Nucleus accumbens (tissue), 56 donors: ENCODE measurements around the gene FAM162B.
"Not testable (repeated sequence)": the region's sequence is repeated elsewhere in the genome, so short reads cannot be mapped to it uniquely, and the experiment has no call there.

Source experiments
- DNase-seq, 56 donors: peaks; one replicate each; lab custom pipeline; 2025; lab: John Stamatoyannopoulos, UW

FAM162B gene

DNA sequence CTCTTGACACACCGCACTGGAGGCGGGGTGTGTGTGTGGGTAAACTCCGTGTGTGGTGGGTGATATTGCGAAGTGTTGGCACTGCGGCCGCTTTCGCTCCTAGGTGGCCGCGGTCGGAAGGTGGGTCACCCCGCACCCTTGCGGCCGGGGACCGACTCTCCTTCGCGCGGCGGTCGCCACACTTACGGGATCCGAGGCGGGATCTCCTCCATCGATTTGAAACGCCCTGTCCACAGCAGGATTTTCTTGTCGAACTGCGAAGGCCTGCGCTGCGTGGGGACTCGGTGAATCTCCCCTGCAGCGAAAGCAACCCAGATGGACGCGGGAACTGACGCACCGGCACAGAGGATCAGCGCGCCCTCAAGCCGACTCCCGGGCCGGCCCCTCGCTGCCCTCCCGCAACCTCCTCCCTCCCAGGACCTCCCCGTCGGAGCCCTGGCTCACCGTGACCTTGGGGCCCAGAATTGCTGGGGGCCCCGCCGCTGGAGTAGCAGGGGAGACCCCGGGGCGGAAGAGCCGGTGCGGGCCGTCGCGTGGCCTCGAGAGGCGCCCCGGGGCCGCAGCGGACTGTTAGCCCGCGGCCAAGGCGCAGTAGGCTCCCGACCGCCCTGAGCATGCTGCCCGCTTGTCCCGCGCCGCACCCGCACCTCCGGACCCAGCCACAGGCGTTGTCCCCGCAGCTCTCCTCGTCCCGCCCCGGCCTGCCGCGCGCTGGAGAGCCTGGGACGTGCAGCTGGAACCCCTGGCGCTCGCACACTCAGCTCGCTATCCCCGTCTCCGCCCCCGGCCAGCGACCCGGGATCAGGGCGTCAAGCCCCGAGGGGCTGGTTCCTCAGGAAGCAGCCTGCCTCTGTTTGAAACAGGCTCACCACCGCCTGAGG, at the start of gene FAM162B:
TSS of gene FAM162B (minus strand) at position 759 of the 881 bp plus-strand sequence. CDS start at position 616, 143 bp downstream.
- DNase-seq = peak in 3 of 56 donors; percentile 2 to 11 (median 2)

DNA sequence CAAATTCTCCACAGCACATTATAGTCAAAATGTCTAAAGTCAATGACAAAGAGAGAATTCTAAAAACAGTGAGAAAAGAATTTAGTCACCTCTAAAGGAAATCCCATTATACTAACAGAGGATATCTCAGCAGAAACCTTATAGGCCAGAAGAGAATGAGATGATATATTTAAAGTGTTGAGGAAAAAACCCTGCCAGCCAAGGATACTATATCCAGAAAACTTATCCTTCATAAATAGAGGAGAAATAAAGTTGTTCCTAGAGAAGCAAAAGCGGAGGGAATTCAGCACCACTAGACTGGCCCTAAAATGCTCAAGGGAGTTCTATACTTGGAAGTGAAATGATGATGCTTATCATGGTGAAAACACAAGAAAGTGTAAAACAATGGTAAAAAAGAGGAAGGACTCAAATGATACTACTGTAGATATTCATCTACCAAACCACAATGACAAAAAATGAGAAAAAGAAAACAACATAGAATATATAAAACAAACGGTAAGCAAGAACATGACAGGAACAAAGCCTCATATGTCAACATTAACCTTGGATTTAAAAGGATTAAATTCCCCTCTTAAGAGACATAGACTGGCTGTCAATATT, 46.6 kb upstream of the FAM162B start:
- DNase-seq = no peak

DNA sequence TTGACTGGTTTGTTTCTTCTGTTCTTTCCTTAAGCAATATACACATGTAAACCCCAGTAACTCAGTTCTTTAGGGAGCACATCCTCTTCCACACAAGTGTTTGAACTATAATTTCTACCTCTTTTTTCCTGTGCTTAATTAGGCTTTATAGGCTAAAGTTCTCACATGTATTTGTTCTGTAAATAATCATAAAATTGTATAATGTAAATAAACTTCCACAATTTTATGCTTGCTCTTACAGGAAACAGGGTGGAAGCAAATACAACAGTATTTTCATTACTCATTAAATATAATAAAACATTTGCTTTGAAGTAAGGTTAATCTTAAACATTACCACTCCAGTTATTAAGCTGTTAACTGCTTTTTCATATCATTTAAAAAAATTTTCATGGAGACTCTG, 36.5 kb upstream of the FAM162B start:
- no peak for DNase-seq

DNA sequence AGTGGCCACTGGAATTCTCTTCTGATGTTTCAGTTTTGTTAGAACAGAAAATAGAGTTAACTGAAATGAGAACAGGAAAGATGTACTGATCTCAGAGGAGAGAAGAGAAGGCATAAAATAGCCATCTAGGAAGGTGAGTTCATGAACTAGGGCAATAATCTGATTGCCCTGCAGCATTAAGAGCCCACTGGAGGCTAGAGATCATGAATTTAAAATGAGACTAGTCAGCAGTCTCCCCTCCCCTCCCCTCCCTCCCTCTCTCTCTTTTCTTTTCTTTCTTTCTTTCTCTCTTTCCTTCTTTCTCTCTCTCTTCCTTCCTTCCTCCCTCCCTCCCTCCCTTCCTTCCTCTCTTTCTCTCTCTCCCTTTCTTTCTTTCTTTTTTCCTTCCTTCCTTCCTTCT, 34.4 kb upstream of the FAM162B start:
- DNase-seq = no peak

DNA sequence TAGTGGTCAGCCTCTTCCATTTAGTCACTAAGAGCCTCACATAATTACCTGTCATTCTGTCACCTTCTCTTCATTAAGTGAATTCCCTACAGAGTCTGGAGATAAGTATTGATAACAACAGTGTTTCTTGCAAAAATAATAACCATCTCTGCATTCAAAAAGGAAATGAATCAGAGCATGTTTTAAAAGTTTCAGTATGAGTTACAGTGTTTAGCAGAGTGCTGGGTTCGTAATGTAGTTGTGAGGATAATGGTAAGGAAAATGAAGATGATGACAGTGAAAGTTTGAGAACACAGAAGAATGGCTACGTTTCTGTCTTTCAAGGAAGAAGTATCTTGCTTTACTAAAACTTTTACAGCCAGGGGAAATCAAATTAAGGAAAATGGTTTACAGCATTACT, 32.1 kb upstream of the FAM162B start:
- no peak for DNase-seq

DNA sequence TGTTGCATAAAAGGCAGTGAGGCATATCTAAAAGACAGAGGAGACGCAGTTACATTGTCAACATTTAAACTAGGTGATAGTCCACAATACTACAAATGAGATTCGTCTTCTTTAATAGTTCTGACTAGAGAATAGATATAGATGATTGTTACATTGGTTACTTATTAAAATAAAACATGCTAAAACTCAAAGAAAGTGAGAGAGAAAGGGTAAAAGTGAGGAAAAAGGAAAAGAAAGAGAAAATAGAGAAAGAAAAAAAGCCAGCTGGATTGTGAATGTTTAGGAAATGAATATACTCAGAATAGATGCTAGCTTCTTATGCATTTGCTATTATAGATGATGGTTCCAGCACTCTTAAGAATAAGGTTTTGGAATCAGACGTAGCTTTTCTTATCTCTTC, 27.7 kb upstream of the FAM162B start:
- no peak for DNase-seq

DNA sequence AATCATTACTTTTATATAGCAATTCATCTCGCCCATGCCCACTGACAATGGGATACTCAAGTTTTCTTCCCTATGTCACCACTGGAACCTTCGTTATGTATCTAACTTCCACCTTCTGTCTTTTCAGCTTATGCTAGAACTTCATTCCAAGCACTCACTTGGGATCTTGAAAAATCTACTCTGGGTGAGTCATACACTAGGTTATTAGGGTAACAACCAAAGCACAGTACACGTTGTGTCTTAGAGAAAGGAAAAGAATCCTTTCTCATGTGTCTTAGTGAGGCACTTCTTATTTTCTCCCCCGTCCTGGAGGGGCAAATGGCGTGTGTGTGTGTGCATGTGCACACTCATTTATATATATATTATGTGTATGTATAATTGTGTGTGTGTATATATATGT, 18.3 kb upstream of the FAM162B start:
- DNase-seq = no peak

DNA sequence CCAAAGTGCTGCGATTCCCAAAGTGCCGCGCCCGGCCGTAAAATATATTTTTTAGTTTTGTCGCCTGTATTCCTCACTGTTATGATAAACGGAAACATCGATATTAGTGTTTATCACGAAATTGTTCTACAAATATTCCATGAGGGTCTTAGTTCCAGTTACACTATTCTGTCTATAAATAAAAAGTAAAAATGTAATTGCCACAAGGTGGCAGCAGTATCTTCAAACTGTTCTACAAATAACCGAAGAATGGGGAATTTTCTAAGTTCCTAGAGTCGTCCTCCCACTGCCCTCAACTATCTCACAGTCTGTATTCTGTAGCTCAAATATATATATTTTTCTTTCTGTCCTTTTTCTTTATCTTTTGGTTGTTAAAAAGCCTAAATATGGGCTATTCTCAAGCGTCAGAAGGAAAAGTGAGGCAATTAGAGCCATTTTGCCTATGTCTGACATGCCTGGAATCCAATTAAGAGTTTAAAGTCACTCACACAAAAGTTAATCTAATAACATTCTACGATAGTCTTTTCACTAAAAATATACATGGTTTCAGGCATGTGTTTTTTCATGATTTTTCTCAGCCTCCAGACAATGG, 14.2 kb upstream of the FAM162B start:
- no peak for DNase-seq

DNA sequence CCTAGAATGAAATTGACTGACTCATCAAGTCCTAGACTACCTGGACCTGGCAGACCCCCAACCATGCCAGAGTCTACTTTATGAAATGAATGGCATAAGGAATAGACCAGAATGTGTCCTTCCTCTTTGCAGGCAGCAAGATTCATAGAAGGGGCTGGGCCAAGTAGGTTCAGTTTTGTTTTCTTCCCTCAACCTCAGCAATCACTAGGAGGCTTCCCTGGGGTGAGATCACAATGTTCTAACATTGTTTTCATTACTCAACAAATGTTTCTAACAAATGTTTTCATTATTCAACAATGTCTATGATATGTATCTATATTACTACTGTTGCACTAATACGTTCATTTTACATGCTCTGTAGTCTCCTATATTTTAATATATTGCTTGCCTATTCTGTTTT, 8.4 kb upstream of the FAM162B start:
- no peak for DNase-seq

DNA sequence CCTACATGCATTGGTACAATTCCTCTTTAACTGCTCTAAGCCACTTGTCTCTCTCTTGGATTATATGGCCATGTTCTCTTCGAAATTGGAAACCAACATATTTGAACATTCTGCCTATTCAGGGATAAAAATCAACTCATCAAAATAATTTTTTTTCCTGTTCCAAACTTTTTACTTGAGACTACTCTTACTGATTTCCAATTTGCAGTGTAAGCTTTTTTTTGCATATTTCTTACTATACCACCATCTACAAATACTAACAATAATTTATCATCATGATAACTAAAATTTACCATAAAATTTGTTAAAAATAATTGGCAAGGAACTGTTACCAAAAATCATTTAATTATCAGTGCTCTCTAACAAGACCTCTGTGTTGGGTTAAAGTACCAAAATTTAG, 6.9 kb upstream of the FAM162B start:
- no peak for DNase-seq

DNA sequence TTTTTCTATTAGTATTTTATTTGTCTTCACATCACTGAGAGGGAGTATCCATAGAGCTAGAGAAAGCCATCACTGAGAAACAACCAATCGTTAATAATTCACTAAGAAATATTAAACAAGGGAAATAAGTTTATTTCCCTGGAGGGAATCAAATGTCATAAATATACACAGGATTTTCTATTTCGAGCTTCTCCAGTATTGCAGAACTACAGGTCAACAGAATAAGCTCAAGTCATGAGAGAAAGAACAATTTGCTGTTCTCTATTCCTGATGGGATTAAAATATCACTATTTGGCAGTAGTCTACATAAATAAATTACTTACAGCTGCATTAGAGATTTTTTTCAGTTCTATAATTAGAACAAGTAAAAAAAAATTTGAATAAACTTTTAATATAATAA, 2.2 kb upstream of the FAM162B start:
- DNase-seq = no peak

DNA sequence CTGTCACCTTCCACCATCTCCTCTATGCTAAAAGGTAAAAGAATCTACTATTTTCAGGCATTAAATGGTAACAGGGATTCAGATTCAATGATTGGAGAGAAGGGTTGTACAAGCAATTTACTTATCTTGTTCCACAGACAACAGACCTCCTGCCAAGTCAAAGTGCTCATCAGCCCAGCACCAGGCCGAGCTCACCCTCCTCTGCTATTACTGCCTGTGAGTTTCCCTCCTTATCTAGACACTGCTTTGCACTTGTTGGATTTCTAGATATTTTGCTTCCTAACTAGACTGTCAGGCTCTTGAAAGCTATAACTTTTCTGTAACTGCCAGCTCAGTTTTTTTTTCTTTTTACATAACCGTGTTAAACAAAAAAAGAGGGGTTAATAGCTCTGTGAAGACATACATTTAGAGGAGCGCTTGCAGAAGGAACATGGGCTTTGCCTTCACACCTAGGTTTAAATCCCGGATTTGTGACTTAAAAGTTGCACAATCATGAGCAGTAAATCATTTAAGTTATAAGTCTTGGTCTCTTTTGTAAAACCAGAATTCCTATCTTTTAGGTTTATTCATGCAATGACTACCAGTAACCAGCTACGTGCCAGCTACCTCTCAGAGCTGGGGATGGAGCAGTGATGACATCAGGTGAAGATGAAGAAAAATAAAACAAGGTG, 1.1 kb upstream of the FAM162B start:
- DNase-seq = no peak

DNA sequence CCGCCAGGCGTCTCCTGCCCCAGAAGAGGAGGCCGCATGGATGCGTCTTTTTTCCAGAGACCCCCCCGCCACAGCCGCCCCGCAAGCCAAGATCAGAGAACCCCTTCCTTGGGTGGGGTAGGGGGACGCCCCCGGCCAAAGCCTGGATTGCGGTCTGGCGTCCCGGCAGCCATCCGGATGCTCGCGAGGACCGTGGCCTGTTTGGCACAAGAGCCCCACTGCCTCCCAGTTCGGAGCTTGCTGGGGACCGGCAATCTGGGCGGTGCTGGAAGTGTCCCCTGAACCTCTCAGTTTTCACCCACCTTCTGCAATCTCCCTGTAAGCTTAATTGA, 924 bp downstream of the FAM162B start:
- no peak for DNase-seq

DNA sequence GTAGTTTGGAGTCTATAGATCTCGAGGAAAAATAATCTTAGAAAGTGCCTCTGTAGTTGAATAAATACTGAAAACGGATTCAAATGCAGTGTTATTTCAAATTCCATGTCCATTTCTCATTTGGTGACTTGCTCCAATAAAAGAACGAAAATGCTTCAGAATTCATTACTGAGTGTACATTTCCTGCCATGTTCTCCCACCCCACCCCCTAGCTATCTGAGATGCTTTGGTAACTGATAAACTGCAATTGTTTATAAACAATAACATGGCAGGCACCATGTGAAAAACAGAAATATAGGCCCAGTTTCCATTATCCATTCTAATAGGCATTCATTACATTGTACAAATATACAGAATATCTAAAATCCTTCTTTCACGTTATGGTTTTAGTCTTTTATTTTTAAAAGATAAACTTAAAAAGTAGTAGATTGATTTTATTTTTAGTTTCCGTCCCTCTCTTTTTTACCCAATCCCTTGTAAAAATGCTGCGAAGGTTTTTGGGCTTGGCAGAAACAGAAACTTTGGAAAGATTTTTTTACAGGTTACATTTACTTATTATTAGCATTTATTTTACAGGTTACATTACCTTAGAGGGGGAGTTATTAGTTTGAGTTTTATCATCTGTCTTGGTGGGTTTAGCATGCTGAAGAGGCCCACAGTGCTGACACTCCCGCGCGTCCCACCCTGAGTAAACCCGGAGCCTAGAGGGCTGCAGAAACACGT, 1.5 kb downstream of the FAM162B start:
- DNase-seq = no peak

DNA sequence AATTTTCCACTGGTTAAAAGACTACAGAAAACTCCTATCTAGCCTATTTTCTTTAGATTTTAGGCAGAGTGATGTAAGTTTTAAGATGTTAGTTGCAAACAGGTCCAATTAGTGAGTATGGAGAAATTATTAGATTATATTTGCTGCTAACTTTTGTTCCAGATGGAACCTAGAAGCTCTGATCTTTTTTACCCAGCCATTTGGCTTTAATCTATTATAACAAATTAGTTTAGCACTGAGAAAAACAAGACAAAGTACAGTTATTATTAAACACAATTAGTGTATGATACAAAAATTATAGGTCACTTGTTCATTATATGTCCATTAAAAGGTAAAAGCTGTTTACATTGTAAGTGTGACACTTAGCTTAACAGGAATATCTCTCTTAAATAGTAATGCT, 2.5 kb downstream of the FAM162B start:
- DNase-seq = no peak

DNA sequence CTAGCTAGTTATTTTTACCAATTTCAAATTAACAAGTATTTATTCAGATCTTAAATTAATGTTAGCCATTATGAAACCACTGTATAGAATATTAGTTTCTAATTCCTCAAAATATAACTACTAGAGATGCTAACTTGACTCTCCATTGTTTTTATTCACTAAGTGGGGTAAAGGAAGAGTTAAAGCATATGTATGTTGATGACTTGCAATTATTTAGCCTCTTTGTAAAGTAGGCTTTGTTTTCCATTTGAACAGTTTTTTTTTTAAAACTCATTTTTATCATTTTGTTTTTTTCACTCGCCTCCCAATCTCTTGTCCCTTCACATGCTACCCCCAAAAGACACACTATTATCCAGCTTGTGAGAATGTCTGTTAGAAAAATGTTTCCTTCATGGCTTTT, 3.3 kb downstream of the FAM162B start:
- DNase-seq = no peak

DNA sequence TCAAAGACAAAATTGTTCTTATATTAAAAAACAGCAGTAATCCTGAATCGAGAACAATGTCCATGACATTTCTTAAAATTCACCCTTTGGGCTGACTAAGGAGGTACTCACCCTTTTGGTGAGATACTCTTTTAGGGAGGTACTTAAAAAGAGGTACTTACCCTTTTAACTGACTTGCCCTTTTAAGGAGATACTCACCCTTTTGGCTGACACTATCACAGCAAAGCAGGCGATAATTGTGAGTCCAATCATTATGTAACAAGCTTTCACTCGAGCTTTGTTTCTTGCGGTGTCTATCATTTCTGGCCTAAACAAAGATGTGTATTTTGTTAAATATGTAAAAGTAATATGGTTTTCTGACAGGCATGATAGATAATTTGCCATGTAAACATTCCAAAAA, 3.7 kb downstream of the FAM162B start:
- DNase-seq = no peak

DNA sequence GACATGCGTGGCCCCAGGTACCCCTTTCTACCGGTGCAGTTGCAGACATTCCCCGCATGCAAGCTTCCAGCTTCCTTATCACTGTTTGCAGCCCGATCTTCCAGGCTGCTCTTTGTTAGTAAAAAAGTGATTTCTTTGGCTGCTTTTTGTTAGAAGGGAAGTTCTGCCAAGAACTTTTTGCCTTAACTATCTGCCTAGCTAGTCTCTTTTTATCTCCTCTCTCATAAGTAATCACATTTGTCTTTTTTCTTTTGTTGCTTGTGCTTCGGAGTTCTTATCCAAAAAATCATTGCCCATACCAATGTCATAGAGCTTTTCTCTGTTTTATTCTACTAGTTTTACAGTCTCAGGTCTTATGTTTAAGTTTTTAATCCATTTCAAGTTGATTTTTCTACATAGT, 20.3 kb downstream of the FAM162B start:
- DNase-seq = no peak

DNA sequence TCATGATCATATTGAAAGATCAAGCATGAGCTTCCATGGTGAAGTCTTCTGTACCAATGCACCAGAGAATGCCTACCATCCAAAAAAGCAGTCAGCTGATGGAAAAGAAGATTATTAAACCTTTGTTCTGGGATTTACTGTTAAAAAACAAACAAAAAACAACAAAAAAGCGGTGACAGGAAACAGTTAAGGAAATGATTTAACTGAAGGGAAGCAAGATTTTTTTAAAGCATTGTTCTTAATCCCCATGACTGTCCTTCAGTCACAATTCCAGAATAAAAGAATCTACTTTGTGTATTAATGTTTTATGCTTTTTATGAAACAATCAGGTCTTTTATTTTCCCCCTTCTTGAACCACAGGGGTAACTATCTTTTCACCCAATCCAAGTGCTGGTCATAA, 23.9 kb downstream of the FAM162B start:
- DNase-seq = no peak

DNA sequence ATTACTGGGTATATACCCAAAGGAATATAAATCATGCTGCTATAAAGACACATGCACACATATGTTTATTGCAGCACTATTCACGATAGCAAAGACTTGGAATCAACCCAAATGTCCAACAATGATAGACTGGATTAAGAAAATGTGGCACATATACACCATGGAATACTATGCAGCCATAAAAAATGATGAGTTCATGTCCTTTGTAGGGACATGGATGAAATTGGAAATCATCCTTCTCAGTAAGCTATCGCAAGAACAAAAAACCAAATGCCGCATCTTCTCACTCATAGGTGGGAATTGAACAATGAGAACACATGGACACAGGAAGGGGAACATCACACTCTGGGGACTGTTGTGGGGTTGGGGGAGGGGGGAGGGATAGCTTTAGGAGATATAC, 25.0 kb downstream of the FAM162B start:
- not testable (repeated sequence) for DNase-seq

DNA sequence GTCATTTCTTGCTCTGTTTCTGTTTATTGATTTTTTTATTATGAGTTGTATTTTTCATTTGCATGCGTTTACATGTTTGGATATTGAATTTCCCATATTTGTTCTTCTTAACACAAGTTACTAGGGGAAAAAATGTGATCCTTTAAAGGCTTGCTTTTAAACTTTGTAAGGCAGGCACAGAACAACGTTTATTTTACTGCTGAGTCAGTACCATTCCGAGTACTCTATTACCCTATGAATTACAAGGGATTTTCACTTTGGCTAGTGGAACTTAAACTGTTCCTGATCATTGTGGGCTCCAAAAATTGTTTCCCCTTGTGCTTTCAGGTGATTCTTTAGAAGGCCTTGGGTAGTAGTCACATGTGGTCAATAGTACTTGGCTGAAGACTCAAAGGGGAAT, 28.5 kb downstream of the FAM162B start:
- no peak for DNase-seq
